Measurements from ENCODE around the gene PSMC1.

PSMC1 gene

GRCh38 chr14:90318016-90318415 is 61.7 kb downstream of the PSMC1 start:
- H3K4me3 ChIP-seq (replicated peaks; ENCODE audit: low read depth, low read length) = no peak overlapping the region
- no peak for TF ChIP-seq CTCF (IDR thresholded peaks at IDR 0.05; ENCODE audit: low read length, missing control alignments)
- no peak for DNase-seq (ENCODE audit: low read depth)

GRCh38 chr14:90319173-90319572 is 62.8 kb downstream of the PSMC1 start:
- TF ChIP-seq CTCF (IDR thresholded peaks at IDR 0.05; ENCODE audit: low read length, missing control alignments) = no peak
- DNase-seq (ENCODE audit: low read depth) = no peak
- no peak overlapping the region for H3K4me3 ChIP-seq (replicated peaks; ENCODE audit: low read depth, low read length)

- no peak for TF ChIP-seq CTCF (IDR thresholded peaks at IDR 0.05; ENCODE audit: low read length, missing control alignments)
- no peak for DNase-seq (ENCODE audit: low read depth)
- no peak overlapping the region for H3K4me3 ChIP-seq (replicated peaks; ENCODE audit: low read depth, low read length)
Observed at GRCh38 chr14:90319634-90320541, 63.5 kb downstream of the PSMC1 start.

GRCh38 chr14:90321891-90322290 is 65.5 kb downstream of the PSMC1 start:
- DNase-seq (ENCODE audit: low read depth) = no peak
- TF ChIP-seq CTCF (IDR thresholded peaks at IDR 0.05; ENCODE audit: low read length, missing control alignments) = no peak

More at GRCh38 chr14:90321891-90322290, 65.5 kb downstream of the PSMC1 start:
- H3K4me3 ChIP-seq (replicated peaks; ENCODE audit: low read depth, low read length) = no peak overlapping the region
